ENCODE data around the gene MOV10.

DNA sequence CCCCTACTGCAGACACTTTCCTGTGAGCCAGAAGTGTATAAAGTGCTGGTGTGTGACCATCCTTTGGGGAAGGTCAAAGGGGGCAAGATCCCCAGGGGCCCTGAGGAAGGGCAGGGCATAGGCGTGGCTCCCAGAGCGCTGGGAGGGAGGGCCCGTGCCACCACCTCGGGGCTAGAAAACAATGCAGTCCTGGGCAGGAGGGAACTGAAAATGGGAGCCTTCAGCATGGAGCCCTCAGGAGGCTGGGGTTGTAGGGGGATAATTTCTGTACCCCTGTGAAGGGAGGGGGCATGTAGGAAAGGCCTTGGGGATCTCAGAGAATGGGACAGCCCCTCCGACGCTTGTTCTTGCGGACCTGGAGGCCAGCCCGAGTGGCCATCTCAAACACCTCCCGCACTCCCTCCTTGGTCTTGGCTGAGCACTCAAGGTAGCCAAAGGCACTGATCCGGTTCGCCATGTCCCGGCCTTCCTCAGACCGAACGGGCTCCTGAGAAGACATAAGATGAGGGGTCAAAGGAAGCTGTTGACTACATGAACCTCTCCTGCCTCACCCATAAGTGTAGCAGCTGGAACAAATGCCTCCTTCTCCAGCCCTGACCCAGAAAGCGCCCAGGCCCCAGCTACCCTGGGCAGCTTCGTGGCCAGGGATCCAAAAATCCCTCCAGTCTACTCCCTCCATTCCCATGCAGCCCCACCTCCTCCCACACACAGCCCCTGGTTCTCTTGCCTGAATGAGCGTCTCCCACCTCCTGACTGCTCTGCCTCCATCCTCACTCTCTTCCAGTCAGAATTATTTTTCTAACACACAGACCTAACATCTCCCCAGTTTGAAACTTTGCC, 27.0 kb downstream of the MOV10 start:
- TF ChIP-seq, protein P1, sequence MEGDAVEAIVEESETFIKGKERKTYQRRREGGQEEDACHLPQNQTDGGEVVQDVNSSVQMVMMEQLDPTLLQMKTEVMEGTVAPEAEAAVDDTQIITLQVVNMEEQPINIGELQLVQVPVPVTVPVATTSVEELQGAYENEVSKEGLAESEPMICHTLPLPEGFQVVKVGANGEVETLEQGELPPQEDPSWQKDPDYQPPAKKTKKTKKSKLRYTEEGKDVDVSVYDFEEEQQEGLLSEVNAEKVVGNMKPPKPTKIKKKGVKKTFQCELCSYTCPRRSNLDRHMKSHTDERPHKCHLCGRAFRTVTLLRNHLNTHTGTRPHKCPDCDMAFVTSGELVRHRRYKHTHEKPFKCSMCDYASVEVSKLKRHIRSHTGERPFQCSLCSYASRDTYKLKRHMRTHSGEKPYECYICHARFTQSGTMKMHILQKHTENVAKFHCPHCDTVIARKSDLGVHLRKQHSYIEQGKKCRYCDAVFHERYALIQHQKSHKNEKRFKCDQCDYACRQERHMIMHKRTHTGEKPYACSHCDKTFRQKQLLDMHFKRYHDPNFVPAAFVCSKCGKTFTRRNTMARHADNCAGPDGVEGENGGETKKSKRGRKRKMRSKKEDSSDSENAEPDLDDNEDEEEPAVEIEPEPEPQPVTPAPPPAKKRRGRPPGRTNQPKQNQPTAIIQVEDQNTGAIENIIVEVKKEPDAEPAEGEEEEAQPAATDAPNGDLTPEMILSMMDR (IDR thresholded peaks at IDR 0.05), result no peak
- no peak for TF ChIP-seq POLR2A (IDR thresholded peaks at IDR 0.05)
